HG03175 (cell line): Measurements from ENCODE around the gene CFAP73.

Experiments used
- ATAC-seq: cut with Tn5 transposase; IDR thresholded peaks from one replicate; pipeline ENCODE4 v1.9.1; 2021; ENCODE audit warnings: mild to moderate bottlenecking, moderate library complexity; ENCODE audit not compliant: unreplicated experiment

Gene CFAP73

DNA sequence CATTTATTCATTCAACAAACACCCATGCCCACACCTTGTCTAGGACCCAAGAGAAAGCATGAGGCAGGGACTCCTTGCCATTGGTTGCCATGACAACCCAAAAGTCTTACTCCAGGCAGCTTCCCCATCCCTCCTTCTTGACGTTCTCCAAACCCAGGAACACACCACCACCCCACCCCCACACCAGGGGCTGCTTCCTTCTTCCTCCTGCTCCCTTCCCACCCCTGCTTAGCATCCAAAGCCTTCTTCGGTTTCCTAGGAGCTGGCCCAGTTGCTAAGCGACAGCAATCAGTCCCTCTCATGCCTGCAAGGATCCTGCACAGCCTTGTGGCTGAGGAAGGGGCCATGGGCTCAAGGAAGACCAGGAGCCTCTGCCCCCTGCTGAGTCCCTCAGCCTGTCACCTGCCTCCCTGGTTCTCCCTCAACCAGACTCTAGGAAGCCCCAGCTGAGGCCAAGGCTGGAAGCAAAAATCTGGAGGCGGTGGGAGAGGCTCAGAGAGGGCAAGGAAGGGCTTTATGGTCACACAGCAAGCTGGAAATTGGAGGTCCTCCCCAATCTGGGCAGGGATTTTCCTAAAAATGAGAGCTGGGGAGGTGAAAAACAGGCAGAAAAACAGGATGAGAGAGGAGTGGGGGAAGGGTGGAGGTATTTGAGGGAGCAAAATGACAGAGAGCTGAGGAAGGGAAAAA, 29.4 kb upstream of the CFAP73 start:
- ATAC-seq: no peak

DNA sequence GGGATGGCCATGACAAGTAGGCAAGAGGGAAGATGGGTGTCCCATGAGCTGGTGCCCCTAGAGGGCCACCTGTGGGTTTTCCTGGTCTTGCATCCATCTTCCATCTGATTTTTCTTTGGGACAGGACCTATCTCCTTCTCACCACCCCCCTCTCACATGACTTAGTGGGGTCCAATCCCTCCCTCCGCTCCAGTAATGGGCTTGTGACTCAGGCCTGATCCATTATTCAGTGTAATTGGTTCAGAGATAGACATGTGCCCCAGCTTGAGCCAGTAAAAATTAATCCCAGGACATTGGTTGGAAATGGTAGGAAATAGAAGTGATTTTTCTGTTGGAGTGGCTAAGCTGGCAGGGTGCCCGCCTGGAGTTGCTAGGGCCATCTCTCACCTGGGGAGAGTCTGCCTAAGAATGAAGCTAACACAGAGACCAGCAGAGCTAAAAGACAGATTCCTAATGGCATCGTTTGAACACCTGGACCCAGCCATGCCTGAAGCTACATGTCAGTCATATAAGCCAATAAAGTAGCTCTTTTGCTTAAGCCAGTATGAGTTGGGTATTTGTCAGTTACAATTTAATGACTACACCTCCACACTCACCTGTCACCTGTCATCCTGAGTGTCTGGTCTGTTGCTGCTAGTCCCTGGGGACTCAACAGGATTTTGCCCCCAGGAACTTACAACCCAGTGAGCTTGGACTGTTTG, 28.7 kb upstream of the CFAP73 start:
- no peak for ATAC-seq

DNA sequence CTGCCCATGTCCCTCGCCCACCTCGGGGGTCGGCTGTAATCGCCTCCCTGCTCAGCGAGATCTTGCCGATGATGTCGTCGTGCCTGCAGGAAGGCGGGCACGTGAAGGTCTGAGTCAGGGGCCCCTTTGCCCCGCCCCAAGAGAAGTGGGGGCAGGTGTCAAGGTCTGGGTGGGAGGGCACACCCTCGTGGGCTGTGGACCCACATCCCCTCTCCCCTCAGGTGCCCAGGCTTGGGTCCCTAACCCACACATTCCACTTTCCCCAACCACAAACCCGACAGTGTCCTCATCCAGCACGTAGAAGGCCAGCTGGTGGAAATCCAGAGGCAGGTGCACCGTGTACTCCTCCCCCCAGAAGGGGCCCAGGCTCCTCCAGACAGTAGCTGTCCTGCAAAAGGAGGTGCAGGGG, 21.7 kb upstream of the CFAP73 start:
- ATAC-seq: no peak

DNA sequence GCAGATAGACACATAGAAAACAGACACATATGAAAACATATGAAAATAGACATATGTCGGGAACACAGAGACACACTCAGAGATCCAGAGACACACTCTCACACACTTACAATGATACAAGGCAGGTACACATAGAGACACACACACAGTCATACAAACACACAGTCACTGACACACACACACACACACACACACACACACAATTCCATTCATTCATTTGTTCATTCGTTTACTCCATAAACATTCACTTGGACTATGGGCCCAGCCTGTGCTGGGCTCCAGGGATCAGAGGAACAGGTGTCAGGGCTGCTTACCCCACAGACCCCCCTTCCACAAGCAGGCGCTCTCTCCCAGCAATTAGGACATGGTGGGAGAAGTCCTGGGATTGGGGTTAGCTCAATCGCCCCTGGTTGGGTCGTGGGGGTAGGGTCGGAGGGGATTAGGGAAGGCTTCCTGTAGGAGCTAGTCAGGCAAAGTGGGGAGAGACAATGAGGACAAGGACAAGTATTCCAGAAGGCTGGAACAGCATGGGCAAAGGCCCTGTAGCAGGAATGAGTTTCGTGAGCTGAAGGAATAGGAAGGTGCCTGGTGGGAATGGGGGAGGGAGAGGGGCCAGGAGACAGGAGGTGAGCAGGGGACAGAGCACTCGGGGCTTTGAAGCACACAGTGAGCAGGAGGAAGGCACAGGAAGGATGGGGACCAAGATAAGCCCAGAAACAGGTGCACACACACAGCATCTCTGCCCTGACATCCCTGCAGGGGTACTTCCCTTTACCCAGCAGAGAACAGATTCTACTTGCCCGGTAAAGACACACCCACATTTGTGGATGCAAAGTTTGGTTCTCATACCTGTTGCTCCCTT, 20.5 kb upstream of the CFAP73 start:
- no peak for ATAC-seq

DNA sequence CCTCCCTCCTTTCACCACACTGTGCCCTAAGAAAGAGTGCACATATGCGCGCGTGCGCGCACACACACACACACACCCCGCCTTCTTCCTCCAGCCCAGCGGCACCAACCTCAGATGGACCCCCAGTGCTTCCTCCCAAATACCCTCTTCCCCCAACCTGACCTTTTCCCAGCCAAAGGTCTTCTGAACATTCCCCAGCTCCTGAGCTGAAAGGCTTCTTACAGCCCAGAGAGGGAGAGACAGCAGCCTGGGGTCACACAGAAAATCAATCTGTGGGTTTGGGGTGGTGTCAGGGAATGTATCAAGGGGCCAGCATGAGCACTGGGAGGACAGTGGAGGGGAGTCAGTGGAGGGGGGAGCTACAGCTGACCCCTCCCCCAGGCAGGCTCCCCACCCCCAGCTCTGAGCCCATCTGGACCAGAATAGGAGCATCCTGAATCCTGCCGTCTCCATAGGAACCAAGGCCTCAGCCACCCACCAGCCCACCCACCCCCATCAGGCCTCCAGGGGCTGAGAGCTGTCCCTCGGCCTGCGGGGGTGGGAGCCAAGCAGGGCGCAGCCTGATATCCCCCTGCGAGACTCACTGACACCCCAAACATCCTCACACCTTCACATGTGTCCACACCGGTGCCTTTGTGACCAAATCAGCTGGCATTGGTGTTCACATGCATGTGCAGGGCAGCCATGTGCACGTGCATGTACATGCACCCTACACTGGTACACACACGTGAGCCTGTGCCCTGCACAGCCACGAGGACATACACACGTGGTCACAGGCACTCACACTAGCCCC, 19.7 kb upstream of the CFAP73 start:
- ATAC-seq: no peak

DNA sequence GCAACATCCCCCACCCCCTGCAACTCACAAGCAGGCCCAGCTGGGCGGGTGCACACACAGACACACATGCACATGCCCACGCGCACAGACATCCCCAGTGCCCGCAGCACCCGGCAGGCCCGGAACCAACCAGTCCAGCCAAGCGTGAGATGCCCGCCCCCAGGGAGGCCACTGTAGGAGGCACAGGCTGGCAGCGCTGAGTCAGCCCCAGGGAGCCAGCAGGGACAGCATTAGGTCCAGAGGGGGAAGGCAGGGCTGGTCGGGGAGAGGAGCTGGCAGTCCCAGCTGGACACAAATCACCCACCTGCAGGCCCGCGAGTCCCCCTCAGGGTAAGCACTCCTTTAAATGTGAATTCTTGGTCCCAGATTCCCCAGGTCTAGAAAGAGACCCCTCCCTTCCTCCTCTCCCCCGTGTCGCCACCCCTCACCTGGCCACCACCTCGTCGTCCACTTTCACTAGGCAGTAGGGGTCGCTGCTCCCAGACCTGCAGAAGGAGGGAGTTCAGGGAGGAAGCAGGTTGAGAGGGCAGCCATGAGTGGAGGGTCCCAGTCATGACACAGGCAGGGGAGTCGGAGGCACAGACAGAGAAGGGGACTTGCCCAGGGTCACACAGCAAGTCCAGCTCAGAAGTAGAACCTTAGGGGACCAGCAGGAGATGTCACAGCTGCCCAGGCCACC, 18.9 kb upstream of the CFAP73 start:
- no peak for ATAC-seq

DNA sequence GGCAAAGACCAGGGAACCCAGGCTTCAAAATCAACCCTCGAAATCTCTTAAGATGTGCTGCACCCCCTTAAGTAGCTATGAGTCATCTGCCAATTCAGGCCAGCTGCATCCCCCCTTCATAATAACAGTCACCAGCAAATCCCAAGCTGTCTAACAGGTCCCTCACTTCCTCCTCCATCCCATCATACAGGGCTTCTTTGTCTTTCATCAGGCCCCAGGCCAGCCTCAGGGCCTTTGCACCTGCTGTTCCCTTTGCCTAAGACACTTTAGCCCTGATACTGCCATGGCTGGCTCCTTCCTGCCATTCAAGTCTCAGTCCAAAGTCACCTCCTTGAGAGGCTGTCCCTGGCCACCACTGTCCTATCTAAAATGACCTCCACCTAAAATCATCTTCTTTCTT, 18.0 kb upstream of the CFAP73 start:
- no peak for ATAC-seq

DNA sequence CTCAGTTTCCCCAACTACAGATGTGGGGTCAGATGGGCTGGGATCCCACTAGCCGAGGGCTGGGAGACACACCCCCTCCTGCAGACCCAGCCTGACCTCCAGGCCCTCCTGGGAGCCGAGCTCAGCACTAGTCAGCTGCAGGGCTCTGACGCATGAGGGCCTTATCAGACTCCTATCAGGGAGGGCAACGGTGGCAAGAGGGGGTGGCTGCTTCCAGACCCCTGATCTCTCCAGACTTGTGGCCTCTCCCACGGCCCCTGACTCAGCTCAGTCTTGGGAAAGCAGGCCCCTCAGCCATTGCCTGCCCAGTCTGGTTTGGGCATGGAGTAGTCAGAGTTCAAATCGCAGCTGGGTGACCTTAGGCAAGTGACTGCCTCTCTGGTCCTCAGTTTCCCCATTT, 16.5 kb upstream of the CFAP73 start:
- ATAC-seq: no peak

DNA sequence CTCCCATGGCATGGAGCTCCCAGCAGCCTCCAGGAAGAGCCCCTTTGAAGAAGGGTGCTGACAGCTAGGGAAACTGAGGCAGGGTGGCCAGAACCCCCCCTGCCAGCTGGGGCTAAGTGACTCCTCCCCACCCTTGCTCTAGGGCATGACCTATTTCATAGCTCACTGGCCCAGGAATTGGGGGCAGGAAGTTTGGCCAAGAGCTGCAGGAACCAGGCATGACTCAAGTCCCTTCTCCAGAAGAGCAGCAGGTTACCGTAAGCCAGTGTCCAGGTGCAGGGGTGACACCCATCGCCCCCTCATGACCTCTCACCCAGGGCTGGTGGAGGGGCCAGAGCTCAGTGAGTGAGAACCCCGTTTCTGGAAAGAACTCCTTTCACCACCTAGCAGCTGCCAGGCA, 15.9 kb upstream of the CFAP73 start:
- ATAC-seq: no peak

DNA sequence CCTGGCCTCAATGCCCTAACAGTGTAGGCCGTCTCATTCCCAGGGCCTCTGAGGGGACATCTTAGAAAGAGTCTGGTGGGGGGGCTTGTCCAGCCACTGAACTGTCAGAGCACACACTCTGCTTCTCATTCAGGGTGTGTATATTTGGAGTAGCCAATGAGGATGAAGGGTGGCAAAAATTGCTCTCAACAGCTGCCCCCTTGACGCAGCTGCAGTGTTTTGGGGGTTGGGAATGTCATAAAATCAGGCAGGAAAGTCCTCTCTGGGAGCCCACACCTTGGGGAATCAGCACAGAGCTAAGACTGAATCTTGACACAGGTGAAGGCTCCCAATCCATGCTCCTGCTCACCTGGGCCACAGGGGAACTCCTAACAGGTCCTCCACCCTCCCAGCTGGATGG, 15.5 kb upstream of the CFAP73 start:
- no peak for ATAC-seq

DNA sequence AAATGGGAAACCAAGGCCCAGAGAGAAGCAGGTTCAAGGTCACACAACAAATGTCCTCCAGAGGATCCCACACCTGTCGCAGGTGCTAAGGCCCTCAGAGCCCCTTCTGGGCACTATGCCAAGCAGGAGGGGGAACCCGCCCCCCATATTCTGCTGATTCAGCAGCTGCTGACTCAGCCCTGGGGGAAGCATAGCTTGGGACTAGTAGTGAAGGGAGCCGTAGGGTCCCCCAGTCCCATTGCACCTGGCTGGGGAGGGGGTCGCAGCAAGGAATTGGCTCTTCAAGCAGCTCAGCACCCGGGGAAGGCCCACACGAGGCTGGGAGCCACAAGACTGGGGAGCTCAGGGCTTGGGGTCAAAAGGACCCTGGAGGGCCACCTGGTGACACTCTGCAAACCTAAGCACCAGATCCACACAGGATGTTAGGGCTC, 15.0 kb upstream of the CFAP73 start:
- no peak for ATAC-seq

DNA sequence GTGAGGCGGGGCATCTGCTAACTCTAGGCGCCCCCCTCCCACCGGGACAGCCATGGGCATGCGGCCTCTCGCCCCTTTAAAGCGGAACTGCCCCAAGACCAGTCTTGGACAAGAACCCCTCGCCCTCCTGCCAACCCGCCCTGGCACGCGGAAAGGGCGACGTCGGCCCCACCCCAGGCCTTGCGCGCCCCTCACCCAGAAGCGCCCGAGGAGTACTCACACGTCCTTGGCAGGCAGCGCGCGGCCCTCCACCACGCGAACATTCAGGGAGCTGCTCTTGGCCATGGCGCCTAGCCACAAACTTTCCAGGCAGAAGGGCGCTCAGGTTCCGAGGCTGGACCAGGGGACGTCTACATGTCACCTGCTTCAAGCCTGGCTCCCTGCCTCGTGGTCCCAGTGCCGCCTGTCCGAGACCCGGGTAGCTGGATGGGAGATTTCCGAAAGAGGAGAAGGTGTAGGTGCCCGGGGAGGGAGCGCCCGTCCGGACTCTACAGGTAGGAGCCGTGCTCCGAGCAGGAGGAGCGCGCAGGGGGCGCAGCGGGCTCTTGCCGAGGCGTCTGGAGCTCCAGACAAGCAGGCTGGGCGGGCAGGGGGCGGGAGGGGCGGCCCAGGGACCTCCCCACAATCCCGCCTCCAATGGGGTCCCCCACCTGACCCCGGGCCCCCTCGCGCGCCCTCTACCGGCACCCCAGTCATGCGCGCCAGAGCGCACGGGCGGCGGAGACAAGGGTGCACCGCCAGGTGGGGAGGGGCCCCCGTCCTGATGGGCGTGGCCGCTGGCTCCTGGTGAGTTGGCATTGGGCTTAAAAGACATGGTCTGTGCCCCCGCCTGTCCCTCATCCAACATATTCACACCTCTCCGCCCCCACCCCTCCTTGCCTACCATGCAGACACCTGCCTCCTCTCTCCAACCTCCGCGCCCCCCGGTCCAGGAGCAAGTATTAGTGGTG, 14.1 kb upstream of the CFAP73 start, which contains the start of gene RASAL1:
RASAL1 (minus strand) TSS at position 584 of the 950 bp plus-strand sequence; CDS start at position 285, 299 bp downstream.
- no peak for ATAC-seq

DNA sequence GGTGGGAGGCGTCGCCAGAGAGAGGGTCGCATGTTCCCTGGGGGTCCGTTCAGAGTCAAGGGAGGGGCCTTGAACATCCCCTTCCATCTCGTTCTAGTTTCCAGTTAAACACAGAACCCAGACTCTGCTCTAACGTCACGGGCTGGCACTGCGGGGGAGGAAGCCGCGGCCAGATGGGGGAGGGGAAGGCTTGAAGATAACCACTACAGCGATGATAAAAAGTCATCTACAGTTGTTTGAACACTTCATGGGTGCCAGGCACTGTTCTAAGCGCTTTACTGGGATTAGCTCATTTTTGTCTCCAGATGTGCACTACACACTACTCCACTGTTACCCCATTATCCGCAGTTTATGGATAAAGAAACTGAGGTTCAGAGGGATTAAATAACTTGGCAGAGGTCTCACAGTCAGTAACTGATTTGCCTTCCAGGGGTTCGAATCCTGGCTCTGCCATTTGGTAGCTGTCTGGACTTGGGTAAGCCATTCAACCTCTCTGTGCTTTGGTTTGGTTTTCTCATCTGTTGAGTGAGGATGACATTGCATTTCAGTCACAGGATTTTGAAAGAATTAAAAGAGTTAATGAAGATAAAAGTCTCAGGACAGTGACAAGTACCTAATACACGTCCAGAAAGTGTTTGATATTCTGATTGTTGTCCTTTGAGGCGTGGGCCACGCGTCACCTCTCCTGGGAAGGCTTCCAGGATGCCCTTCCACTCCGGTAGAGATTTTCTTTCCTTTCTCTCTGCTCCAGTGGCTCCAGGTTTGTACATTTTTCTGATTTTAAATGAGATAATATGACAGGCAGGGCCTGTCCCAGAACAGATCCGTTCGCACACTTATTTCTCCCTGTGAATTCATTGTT, 13.2 kb upstream of the CFAP73 start:
- no peak for ATAC-seq

DNA sequence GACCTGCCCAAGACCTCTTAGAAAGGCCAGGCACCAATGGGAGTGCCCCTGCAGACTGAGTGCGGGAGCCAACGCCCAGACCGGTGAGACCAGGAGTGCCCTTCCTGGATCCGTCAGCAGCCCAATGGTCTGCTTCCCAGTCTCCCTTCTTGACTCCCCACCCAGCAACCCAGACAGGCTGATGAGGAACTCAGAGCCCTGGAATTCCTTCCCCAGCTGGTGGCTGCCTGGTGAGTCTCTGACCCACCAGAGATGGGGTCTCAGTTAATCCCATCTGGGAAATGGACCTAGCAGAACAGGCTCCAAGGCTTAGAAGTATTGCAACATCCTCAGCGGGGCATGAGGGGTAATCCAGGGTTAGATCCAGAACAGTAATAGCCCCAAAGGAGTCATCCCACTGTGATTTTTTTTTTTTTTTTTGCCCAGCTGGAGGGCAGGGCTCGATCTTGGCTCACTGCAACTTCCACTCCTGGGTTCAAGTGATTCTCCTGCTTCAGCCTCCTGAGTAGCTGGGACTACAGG, 12.5 kb upstream of the CFAP73 start:
- no peak for ATAC-seq

DNA sequence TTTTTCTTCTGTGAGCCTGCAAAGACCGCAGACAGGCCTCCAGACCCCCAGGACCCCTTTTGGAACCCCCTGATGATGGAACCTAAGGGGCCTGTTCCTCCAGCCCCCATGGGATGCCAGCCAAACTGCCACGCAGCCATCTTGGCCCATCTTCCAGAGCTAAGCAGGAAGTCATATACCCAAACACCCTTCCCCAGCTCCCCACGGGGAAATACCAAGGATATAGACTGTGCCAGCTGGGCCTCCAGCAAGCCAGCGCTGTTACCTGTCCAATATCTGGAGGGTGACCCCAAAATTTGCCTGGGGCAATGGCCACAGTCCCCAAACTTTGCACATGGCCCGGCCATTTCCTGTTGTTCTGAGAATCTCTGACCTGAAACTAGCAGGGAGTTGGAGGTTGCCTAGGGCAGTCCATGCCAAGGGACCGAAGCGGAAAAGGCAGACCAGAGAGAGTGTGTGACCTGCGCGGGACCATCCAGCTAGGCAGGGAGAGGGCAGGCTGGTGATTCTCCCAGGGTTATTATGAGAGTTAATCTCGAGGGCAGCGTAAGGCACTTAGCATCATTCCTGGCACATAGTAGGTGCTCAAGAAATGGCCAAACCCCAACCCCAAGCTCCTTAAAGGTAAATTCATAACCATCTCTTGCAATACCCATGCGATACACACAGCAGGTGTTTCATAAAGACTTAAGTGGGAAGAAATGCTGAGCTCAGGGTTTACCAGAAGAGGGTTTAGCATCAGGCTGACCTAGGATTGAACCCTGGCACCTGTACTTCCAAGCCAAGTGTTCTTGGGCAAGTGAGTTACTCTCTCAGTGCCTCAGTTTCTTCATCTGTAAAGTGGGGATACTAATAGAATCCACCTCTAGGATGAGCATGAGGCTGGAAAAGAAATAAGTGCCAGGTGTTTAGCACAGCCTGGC, 11.4 kb upstream of the CFAP73 start:
- ATAC-seq: no peak

DNA sequence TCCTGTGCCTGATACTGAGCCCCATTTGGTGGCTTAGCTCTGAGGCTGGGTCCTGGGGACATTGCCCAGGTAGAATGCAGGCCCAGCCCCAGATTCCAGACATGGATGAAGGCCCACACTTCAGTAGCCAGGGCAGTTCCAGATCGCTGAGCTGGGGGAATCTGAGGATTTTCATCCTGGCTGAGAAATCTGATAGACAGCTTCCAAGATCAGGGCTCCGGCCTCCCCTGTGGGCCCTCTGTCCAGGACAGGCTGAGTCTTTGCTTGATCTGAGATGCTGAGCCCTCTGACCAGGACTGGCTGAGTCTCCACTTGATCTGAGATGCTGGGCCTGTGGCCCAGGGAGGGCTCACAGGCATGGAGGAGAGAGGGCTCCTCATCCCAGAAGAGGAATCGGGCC, 10.7 kb upstream of the CFAP73 start:
- ATAC-seq: no peak

DNA sequence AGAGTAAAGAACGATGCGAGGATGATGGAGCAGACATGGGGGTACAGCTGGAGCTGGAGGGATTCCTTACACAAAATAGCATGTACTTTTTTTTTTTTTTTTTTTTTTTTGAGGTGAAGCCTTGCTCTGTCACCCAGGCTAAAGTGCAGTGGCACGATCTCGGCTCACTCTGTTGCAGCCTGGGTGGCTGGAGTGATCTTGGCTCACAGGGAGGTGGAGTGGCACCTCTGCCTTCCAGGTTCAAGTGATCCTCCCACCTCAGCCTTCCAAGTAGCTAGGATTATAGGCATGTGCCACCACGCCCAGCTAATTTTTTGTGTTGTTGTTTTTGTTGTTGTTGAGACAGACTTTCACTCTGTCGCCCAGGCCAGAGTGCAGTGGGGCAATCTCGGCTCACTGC, 8.8 kb upstream of the CFAP73 start:
- ATAC-seq: no peak
